GM19468 (cell line): ENCODE data around the gene CCDC85C.

ENCODE experiments used
- ATAC-seq: cut with Tn5 transposase; IDR thresholded peaks from one replicate; pipeline ENCODE4 v1.9.1; 2021; ENCODE audit warnings: mild to moderate bottlenecking, moderate library complexity, moderate number of reproducible peaks; ENCODE audit not compliant: unreplicated experiment; ENCODE audit errors: extremely low read depth

The CCDC85C gene

DNA sequence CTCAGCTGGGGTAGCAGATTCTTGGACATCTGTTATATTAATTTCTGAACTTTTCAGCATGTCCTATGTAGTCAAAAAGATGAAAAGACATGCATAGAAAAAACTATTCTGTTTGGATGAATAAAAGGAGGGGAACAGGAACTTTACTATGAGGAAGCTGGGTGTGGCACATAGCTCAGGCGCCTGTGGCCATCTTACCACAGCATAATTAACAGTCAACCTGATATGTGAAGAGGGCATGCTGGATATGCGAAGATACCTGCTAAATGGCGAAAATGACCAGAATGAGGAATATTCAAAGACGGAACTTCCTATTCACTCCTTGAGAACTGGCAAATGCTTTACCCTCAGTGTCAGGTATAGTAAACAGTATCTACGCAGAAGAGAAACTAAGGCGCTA, 141.8 kb downstream of the CCDC85C start:
- no peak for ATAC-seq

DNA sequence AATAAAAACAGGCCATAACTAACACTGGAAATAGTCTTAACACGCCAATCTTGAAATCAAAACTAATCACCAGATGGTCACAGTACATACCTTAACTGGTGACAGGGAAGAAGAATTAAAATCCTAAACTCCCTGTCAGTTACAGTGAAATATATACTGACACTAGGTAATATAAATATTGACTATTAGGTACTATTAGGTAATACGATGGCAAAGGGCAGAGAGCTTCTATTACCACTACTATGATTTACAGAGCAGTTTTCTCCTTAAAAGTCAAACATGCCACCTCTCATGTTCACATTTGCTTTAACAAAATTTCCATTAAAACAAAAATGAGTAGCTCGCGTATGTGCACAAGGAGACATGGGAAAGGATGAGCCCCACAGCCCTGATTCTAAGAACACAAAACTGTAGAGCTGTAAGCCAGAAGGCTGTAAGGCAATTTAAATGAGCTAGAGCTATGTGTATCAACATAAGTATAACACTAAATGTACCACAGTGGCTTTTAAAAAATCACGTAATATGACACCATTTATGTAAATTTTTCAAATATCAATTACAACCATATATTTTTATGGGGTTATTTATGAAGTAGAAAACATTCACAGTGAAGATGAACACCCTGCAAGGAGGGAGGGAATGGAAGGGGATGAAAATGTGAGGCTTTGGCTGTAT, 142.5 kb downstream of the CCDC85C start:
- ATAC-seq, result no peak

DNA sequence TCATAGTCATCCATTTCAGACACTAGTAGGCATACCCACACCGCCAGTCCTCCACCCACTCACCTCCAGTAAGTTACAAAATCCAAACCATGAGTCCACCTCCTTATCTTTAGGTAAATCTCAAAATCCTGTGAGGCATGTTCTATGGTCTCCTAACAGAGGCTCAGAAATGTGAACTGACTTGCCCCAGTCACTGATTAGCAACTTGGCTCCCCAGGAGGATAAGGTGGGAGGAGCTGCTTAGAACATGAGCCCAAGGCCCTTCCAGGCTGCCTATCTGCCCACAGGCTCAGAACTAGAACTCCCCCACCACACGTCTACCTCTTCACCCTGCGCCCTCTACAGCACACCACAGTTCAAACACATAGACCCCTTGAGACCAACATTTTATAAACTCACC, 143.2 kb downstream of the CCDC85C start:
- ATAC-seq, result no peak

DNA sequence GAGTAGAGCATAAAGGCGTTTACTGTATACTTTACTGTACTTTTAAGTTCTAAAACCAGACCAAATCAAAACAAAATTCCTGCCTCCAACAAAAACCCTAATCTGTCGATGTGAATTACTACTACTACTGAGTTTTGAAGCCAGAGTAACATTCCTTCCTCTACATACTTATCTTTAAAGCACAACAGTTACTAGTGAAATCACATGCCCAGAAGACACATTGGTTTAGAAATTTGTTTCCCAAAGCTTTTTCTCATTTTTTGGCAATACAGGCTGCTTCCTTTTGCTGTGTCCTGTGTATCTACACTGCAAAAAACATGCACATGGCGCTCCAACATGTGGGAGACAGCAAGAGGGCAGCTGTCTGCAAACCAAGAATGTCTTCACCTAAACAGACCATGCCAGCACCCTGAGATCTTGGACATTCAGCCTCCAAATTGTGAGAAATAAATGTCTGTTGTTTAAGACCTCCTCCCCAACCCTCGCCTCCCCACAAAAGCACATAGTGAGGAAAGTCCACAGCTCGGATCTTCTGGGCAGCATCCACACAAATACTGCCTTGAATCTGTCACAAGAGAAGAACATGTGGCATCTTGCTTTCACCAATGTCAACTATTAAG, 144.4 kb downstream of the CCDC85C start:
- ATAC-seq, result no peak

DNA sequence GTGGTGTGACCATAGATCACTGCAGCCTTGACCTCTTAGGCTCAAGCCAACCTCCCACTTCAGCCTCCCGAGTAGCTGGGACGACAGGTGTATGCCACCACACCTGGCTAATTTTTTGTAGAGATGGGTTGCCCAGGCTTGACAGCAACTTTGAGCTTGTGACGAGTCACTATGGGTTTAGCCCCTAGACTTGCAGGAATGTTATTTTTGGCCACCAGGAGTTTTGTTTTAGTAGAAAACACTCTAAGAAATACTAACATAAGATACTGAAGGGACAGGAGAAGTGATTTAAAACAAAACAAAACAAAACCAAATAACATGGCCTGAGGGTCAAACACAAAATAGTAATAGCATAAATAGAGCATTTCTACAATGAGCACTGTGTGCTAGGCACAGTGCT, 149.8 kb downstream of the CCDC85C start:
- ATAC-seq, result no peak

DNA sequence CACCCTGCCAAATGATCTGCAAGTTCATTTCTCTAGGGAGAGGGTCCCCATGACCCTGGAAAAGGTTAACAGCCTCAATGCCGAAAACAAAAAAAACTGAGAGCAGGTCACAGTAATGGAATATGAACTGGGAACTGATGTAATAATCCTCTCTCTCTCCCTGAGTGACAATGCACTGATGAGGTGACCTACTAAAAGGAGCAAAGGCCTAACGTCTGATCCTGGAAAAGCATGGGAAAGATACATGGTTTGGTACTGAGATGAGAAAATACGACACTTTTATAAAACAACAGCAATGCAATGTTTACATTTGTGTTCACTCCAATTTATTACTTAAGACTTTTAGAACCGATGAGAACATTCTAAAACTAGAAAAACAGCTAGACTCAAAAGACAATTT, 151.0 kb downstream of the CCDC85C start:
- no peak for ATAC-seq

DNA sequence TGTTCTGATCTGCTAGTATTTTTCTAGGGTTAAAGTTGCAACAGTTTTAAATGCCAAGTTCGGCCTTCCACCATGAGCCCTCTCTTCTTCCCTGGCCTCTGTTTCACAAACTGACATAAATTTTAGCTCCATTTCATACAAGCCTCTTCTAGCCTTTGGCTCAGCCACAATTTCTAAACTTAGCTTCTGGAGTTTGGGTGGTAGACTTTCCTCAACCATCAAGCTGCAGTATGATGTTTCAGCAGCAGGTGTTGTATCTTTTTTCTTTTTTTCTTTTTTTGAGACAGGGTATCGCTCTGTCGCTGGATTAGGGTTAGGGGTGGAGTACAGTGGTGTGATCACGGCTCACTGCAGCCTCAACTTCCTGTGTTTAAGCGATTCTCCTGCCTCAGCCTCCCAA, 152.8 kb downstream of the CCDC85C start:
- ATAC-seq, result no peak

DNA sequence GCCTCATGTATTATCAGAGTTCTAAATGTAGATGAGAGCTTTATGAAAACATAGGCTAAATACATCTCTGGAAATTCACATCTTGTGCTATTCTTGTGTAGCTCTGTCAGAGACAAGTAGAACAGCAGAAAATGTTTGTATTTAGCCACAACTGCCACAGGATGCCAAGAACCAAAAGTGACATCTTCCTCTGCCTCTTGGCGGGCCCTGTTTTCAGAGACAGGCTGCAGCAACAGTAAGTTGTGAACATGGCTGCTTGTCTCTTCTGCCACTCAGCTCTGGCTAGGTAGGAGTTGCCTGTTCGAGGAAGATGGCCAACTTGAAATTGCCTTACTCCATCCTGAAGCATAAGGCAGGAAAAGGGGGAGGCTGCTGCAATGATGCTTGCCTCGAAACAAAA, 153.7 kb downstream of the CCDC85C start:
- ATAC-seq, result no peak
